H1 (cell line): Measurements from ENCODE around the gene CTDP1. TPM values are rescaled to one million over a fixed set of nuclear protein-coding genes. Genes with fewer than 3 reads are reported as not detected.

Source experiments
- CTCF ChIA-PET: fragments of 300-600 bp; sonication (Branson Sonifier 250); formaldehyde crosslinking; loops from one replicate; lab custom pipeline; 2021; ENCODE audit not compliant: partially characterized antibody; lab: Charles Lee
- POLR2A ChIA-PET: fragments of 300-600 bp; sonication (Branson Sonifier 250); formaldehyde crosslinking; loops from one replicate; lab custom pipeline; 2021; ENCODE audit warnings: inconsistent platforms; ENCODE audit not compliant: partially characterized antibody; lab: Charles Lee
- DNase-seq, 2 experiments: peaks; one replicate each; pipeline versions ENCODE4 v3.0.0 to v3.0.0-alpha.2; 2010 to 2022; ENCODE audit warnings: low spot score in 2 of 2, low read depth in 1 of 2, mixed read lengths in 1 of 2
- FAIRE-seq: peaks from 2 replicates; lab custom pipeline; 2011; peaks lifted over from hg19 to GRCh38; lab: Jason Lieb, UNC
- H2AFZ ChIP-seq: 2 replicates; pipeline ENCODE4 v1.8.1; 2012; ENCODE audit warnings: low read length, inconsistent platforms
- H2AK5ac ChIP-seq: 2 replicates; pipeline ENCODE4 v1.6.1; 2013; ENCODE audit warnings: low read depth, low read length
- H2BK120ac ChIP-seq: replicated peaks from 2 replicates; pipeline ENCODE3; 2013; ENCODE audit warnings: low read depth, low read length, inconsistent platforms
- H2BK12ac ChIP-seq: 2 replicates; pipeline ENCODE4 v1.6.1; 2013; ENCODE audit warnings: low read depth, low read length
- H2BK15ac ChIP-seq: 2 replicates; pipeline ENCODE4 v1.6.1; 2013; ENCODE audit warnings: low read length
- H2BK20ac ChIP-seq: 2 replicates; pipeline ENCODE4 v1.6.1; 2013; ENCODE audit warnings: low read length
- H2BK5ac ChIP-seq: 2 replicates; pipeline ENCODE4 v1.6.1; 2013; ENCODE audit warnings: low read depth, low read length
- H3K14ac ChIP-seq: 2 replicates; pipeline ENCODE4 v1.6.1; 2013; ENCODE audit warnings: inconsistent platforms; ENCODE audit not compliant: insufficient read length
- H3K18ac ChIP-seq: 2 replicates; pipeline ENCODE4 v1.6.1; 2013; ENCODE audit warnings: low read length; ENCODE audit errors: extremely low read depth
- H3K23ac ChIP-seq: 2 replicates; pipeline ENCODE4 v1.6.1; 2013; ENCODE audit warnings: inconsistent platforms; ENCODE audit not compliant: insufficient read length
- H3K23me2 ChIP-seq: 2 replicates; pipeline ENCODE4 v1.6.1; 2013; ENCODE audit warnings: low read depth, low read length
- H3K27ac ChIP-seq: 2 replicates; pipeline ENCODE4 v1.6.1; 2011; ENCODE audit warnings: low read depth, low read length, inconsistent platforms
- H3K27me3 ChIP-seq, 4 experiments: replicated peaks in 1 of 4; 1 replicate in 1 of 4; 2 replicates in 3 of 4; pipeline versions ENCODE4 v1.6.1 to v1.8.1; 2011 to 2013; ENCODE audit warnings: low read length in 3 of 4, mild to moderate bottlenecking in 3 of 4, inconsistent platforms in 2 of 4, mixed read lengths in 2 of 4, moderate library complexity in 1 of 4; ENCODE audit not compliant: control insufficient read depth in 3 of 4, insufficient read depth in 3 of 4; ENCODE audit errors: extremely low read depth in 1 of 4
- H3K36me3 ChIP-seq, 4 experiments: 2 replicates each; pipeline versions ENCODE4 v1.6.1 to v1.8.1; 2011 to 2013; ENCODE audit warnings: mild to moderate bottlenecking in 4 of 4, low read length in 3 of 4, moderate library complexity in 2 of 4, control low read depth in 1 of 4, inconsistent platforms in 1 of 4; ENCODE audit not compliant: insufficient read depth in 4 of 4, control insufficient read depth in 2 of 4
- H3K4ac ChIP-seq: replicated peaks from 2 replicates; pipeline ENCODE3; 2013; ENCODE audit warnings: low read length, low read depth, mixed read lengths, inconsistent platforms; ENCODE audit not compliant: insufficient read length
- H3K4me1 ChIP-seq, 4 experiments: replicated peaks in 1 of 4; 1 replicate in 1 of 4; 2 replicates in 3 of 4; pipeline versions ENCODE4 v1.6.1 to v1.8.1; 2011 to 2013; ENCODE audit warnings: low read length in 3 of 4, inconsistent platforms in 2 of 4, mixed read lengths in 1 of 4; ENCODE audit not compliant: insufficient read depth in 4 of 4, control insufficient read depth in 3 of 4
- H3K4me2 ChIP-seq, 2 experiments: 2 replicates each; pipeline versions ENCODE4 v1.6.1 to v1.8.1; 2011 to 2013; ENCODE audit warnings: low read depth in 2 of 2, low read length in 2 of 2, control low read depth in 1 of 2, inconsistent platforms in 1 of 2, mild to moderate bottlenecking in 1 of 2; ENCODE audit not compliant: insufficient read depth in 1 of 2
- H3K4me3 ChIP-seq, 4 experiments: fragments of 200-600, 300-600 bp in 1 of 4; sonication (generic), shearing (Covaris generic), sonication (Bioruptor Twin) in 1 of 4; 2 replicates each; pipeline versions ENCODE4 v1.5.1 to v1.8.1; 2011 to 2016; ENCODE audit warnings: low read length in 4 of 4, low read depth in 3 of 4, control low read depth in 2 of 4, inconsistent platforms in 2 of 4, mild to moderate bottlenecking in 2 of 4, mixed read lengths in 1 of 4, moderate library complexity in 1 of 4; ENCODE audit not compliant: insufficient read depth in 2 of 4; ENCODE audit errors: extremely low read depth in 1 of 4
- H3K56ac ChIP-seq: replicated peaks from 2 replicates; pipeline ENCODE3; 2013; ENCODE audit warnings: low read depth, mild to moderate bottlenecking, mixed read lengths, low read length, inconsistent platforms; ENCODE audit not compliant: insufficient read length
- H3K79me1 ChIP-seq: 2 replicates; pipeline ENCODE4 v1.6.1; 2013; ENCODE audit warnings: low read depth, low read length, control low read depth
- H3K79me2 ChIP-seq, 2 experiments: 2 replicates each; pipeline versions ENCODE4 v1.6.1 to v1.8.1; 2012 to 2013; ENCODE audit warnings: low read length in 2 of 2, mild to moderate bottlenecking in 2 of 2, inconsistent platforms in 1 of 2; ENCODE audit not compliant: insufficient read depth in 2 of 2, control insufficient read depth in 1 of 2
- H3K9ac ChIP-seq, 4 experiments: replicated peaks in 1 of 4; 1 replicate in 1 of 4; 2 replicates in 3 of 4; pipeline versions ENCODE4 v1.6.1 to v1.8.1; 2011 to 2013; ENCODE audit warnings: low read depth in 3 of 4, low read length in 3 of 4, control low read depth in 2 of 4, mild to moderate bottlenecking in 2 of 4, moderate library complexity in 2 of 4, inconsistent platforms in 1 of 4; ENCODE audit errors: extremely low read depth in 1 of 4
- H3K9me3 ChIP-seq, 2 experiments: 2 replicates each; pipeline versions ENCODE4 v1.6.1 to v1.8.1; 2012 to 2013; ENCODE audit warnings: mild to moderate bottlenecking in 2 of 2, moderate library complexity in 2 of 2, control low read depth in 1 of 2, inconsistent platforms in 1 of 2, low read depth in 1 of 2, low read length in 1 of 2, mixed read lengths in 1 of 2; ENCODE audit not compliant: insufficient read depth in 2 of 2
- H4K20me1 ChIP-seq, 2 experiments: replicated peaks in 1 of 2; 2 replicates each; pipeline versions ENCODE3 to v1.8.1; 2011 to 2013; ENCODE audit warnings: inconsistent platforms in 2 of 2, low read length in 2 of 2, mild to moderate bottlenecking in 1 of 2; ENCODE audit not compliant: insufficient read depth in 2 of 2, control insufficient read depth in 1 of 2
- H4K5ac ChIP-seq: 2 replicates; pipeline ENCODE4 v1.6.1; 2013; ENCODE audit warnings: low read length, low read depth, mixed read lengths, inconsistent platforms; ENCODE audit not compliant: insufficient read length
- H4K8ac ChIP-seq: 2 replicates; pipeline ENCODE4 v1.8.0; 2013; ENCODE audit warnings: mild to moderate bottlenecking, moderate library complexity, low read length, inconsistent platforms; ENCODE audit not compliant: insufficient read depth; ENCODE audit errors: extremely low read depth
- H4K91ac ChIP-seq: replicated peaks from 2 replicates; pipeline ENCODE3; 2013; ENCODE audit warnings: low read length, mixed read lengths, inconsistent platforms; ENCODE audit not compliant: insufficient read length
- ASH2L ChIP-seq: fragments of 200-600, 300-600 bp; sonication (generic); IDR thresholded peaks from one replicate; pipeline ENCODE4 v1.7.1; 2017; ENCODE audit warnings: low read length
- HDAC2 ChIP-seq, 2 experiments: fragments of 300-600 bp in 1 of 2; sonication (generic) in 1 of 2; IDR thresholded peaks; 2 replicates each; pipeline ENCODE4 v1.6.1; 2011 to 2012; ENCODE audit warnings: low read depth in 2 of 2, low read length in 2 of 2, mild to moderate bottlenecking in 2 of 2, moderate library complexity in 2 of 2, borderline replicate concordance in 1 of 2, inconsistent platforms in 1 of 2
- POU5F1 ChIP-seq: IDR thresholded peaks from 2 replicates; pipeline ENCODE4 v1.6.1; 2011; ENCODE audit warnings: low read depth, mild to moderate bottlenecking, low read length, moderate library complexity
- TEAD4 ChIP-seq: IDR thresholded peaks from 2 replicates; pipeline ENCODE4 v1.6.1; 2012; ENCODE audit warnings: low read depth, low read length, inconsistent platforms, mixed read lengths
- YY1 ChIP-seq: IDR thresholded peaks from 2 replicates; pipeline ENCODE4 v1.6.1; 2011; ENCODE audit warnings: low read depth, mild to moderate bottlenecking, low read length
- WGBS, 2 experiments: shearing (Covaris generic) in 1 of 2; methylation state at CpG; one replicate each; pipeline versions ENCODE4 v1.1.6 to v1.1.7; 2013 to 2015; ENCODE audit warnings: low lambda C conversion rate in 2 of 2, mixed read lengths in 2 of 2, inconsistent platforms in 1 of 2, low coverage in 1 of 2, missing lambda C conversion rate in 1 of 2; ENCODE audit not compliant: insufficient replicate concordance in 2 of 2, insufficient coverage in 1 of 2, insufficient read length in 1 of 2; ENCODE audit errors: extremely low coverage in 1 of 2, missing lambda C conversion rate in 1 of 2; 5-methylcytosine and 5-hydroxymethylcytosine counted together
- polyA plus RNA-seq, 7 experiments: library from polyadenylated mRNA; depleted of rRNA in 3 of 7; stranded (reverse) in 5 of 7; unstranded in 2 of 7; fragments of >200 nt in 5 of 7; fragments of 200-250 nt in 2 of 7; gene quantifications; 1 replicate in 5 of 7; 2 replicates in 1 of 7; 4 replicates in 1 of 7; pipeline versions ENCODE4 v1.2.1 to v1.2.3, GENCODE V29; 2011 to 2013; ENCODE audit warnings: missing spikeins in 2 of 7, mixed read lengths in 2 of 7
- total RNA-seq: library from RNA; stranded (reverse); fragmentation: NEBNext Ultra II Directional; extraction: Animal tissue kit (Norgen Biotek cat#: 25700); gene quantifications from 2 replicates; pipeline ENCODE4 v1.2.1, GENCODE V29; 2021

Gene CTDP1
- total and polyA plus RNA-seq, 2 of the 8 experiments (the other 6 are each of a cell fraction or from before 2014, with no cell fraction given), result 16.6 to 37.0 TPM

- H3K79me2 ChIP-seq, result peaks cover 42 to 75% of the 10 kb centered on the region in 2 experiments
- H4K5ac ChIP-seq, result no peak overlapping the region
- H3K27ac ChIP-seq, result no peak overlapping the region
- H3K4me2 ChIP-seq, result no peak overlapping the region
- H3K23me2 ChIP-seq, result peaks cover 6% of the 10 kb centered on the region; the same call in 1 of the 2 replicates
- no peak overlapping the region for H3K4me3 ChIP-seq
- DNase-seq, result no peak
- H3K4me1 ChIP-seq, result peaks cover 6 to 14% (median 9%) of the 10 kb centered on the region in 4 experiments; a peak in 6 of 7 replicates
- no peak overlapping the region for H2BK20ac ChIP-seq
- no peak overlapping the region for H2AK5ac ChIP-seq
- H3K9me3 ChIP-seq, result no peaks in the 10 kb centered on the region
- ChIA-PET CTCF (no interaction called here), POLR2A (interaction anchor here (1.0 kb wide), 1 partner anchor 48 kb away, joined by 4 read pairs; no protein-coding TSS in a partner anchor)
- H4K8ac ChIP-seq, result no peak overlapping the region
- no peak overlapping the region for H2AFZ ChIP-seq
- no peak overlapping the region for H3K14ac ChIP-seq
- no peak overlapping the region for H3K23ac ChIP-seq
- H3K18ac ChIP-seq, result no peak overlapping the region
- FAIRE-seq, result no peak
- 85% methylated on average over 11 of the region's 11 CpGs; no CpG with 5 or more reads in 1 of the 2 experiments for WGBS, 2 experiments
- no peak overlapping the region for H3K56ac ChIP-seq
- H3K4ac ChIP-seq, result no peak overlapping the region
- no peak overlapping the region for H4K91ac ChIP-seq
- no peak for TF ChIP-seq POU5F1
- no peak for TF ChIP-seq HDAC2 (IDR thresholded peaks at IDR 0.05; ENCODE audit: borderline replicate concordance in 1 of 2, low read depth in 2 of 2, low read length in 2 of 2)
- no peak for TF ChIP-seq ASH2L
- TF ChIP-seq TEAD4, result no peak
- no peak for TF ChIP-seq YY1
- H4K20me1 ChIP-seq, result peaks cover 13 to 34% of the 10 kb centered on the region in 2 experiments
- H2BK5ac ChIP-seq, result no peak overlapping the region
- no peak overlapping the region for H2BK12ac ChIP-seq
- no peaks in the 10 kb centered on the region for H3K27me3 ChIP-seq
- no peak overlapping the region for H2BK15ac ChIP-seq
- no peak overlapping the region for H3K9ac ChIP-seq
- H3K79me1 ChIP-seq, result peaks cover 33% of the 10 kb centered on the region
- H2BK120ac ChIP-seq, result no peak overlapping the region
- peaks cover 0 to under 1% (median 0%) of the 10 kb centered on the region in 4 experiments; a peak in 2 of 8 replicates for H3K36me3 ChIP-seq
Observed at GRCh38 chr18:79682481-79682880, 2.9 kb downstream of the CTDP1 start.
